NB4 (cell line): ENCODE measurements around the gene ZNF653.

Experiments
- MYC ChIP-seq: IDR thresholded peaks from 2 replicates; pipeline ENCODE4 v1.6.1; 2011; ENCODE audit warnings: low read depth, low read length
- POLR2A ChIP-seq: IDR thresholded peaks from 2 replicates; pipeline ENCODE4 v1.6.1; 2011; ENCODE audit warnings: mild to moderate bottlenecking; ENCODE audit not compliant: insufficient read length; ENCODE audit errors: extremely low read depth
- TF ChIP-seq, protein P1 (sequence below): IDR thresholded peaks from one replicate; pipeline ENCODE4 v1.5.1; 2012; ENCODE audit warnings: low read depth, low read length
- TF ChIP-seq, protein P2 (sequence below): IDR thresholded peaks from 2 replicates; pipeline ENCODE4 v1.6.1; 2011; ENCODE audit warnings: low read depth, low read length

DNA sequence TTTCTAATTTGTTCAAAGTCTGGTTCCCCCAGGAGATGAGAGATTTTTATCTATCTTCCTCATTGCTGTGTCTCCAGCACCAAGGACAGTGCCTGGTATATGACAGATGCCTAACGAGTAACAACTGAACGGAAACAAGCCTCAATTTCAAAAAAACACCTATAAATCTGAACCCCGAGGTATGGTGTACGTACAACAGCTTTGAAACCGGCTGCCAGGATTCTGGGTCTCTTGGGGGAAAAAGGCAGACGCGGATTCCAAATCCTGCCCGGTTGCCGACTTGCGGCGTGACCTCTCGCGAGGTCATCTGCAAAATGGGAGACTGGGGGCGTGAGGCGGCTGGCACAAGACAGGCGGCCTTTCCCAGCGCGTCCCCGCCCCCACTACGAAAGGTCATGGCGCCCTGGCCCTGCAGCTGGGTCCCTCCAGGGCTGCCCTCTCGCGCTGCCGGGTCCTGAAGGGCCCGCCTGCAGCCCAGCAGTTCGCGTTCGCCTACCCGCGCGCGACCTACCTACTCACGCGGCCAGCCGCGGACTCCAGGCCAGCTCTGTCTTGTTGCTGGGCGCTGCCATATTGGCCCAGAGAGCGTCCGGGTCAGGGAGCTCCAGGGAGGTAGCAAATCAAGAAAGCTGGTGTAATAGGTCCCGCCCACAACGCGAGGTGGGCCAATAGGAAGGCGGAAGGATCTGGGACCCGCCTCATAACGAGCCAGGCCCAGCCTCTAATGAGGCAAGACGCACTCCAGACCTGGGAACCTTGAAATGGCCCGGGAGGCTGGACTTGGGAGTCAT, 23.1 kb upstream of the ZNF653 start, which contains the start of gene ECSIT:
- TF ChIP-seq, protein P1, sequence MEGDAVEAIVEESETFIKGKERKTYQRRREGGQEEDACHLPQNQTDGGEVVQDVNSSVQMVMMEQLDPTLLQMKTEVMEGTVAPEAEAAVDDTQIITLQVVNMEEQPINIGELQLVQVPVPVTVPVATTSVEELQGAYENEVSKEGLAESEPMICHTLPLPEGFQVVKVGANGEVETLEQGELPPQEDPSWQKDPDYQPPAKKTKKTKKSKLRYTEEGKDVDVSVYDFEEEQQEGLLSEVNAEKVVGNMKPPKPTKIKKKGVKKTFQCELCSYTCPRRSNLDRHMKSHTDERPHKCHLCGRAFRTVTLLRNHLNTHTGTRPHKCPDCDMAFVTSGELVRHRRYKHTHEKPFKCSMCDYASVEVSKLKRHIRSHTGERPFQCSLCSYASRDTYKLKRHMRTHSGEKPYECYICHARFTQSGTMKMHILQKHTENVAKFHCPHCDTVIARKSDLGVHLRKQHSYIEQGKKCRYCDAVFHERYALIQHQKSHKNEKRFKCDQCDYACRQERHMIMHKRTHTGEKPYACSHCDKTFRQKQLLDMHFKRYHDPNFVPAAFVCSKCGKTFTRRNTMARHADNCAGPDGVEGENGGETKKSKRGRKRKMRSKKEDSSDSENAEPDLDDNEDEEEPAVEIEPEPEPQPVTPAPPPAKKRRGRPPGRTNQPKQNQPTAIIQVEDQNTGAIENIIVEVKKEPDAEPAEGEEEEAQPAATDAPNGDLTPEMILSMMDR, result no peak
- TF ChIP-seq POLR2A (peak; percentile 42), MYC (peak; percentile 81; the same call in 1 of the 2 replicates)
- TF ChIP-seq, protein P2, sequence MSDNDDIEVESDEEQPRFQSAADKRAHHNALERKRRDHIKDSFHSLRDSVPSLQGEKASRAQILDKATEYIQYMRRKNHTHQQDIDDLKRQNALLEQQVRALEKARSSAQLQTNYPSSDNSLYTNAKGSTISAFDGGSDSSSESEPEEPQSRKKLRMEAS, result peak; percentile 61
